ENCODE results near the gene PRAC1.
"Not testable (repeated sequence)": the region's sequence is repeated elsewhere in the genome, so short reads cannot be mapped to it uniquely, and the experiment has no call there.

PRAC1 gene

DNA sequence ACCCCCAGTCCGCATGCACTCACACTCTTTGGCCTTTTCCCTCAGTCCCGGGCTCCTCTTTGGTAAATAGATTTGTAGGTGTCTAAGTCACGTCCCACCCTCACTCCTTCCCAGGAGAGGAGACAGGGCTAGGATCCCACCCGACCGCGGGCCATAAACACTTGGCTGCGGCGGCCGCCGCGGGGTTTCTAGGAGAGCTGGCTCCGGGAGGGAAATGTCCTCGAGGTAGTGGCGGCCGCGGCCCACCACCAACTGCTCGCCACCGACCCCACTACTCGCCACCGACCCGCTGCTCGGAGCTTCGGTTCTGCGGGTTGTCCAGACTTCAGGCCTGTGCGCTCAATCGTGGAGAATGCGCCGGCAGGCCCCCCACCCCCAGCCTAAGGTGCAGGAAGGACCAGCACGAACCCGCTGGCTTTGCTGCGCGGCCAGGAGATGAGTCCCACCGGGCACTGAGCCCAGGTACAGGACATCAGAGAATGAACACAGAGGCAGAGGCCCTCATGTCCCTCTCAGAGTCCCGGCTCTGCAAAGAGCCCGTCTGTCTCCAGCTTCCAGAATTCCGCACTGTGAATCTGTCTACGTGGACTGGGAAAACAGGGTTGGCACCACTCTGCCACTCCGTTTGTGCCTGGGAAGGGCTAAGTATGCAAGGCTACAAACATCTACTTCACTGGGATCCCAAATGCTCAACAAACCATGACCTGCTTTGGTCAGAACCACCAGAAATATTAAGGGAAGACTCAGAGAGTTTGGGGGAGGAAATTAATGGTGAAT, 3.2 kb upstream of the PRAC1 start:
- DNase-seq: no peak

DNA sequence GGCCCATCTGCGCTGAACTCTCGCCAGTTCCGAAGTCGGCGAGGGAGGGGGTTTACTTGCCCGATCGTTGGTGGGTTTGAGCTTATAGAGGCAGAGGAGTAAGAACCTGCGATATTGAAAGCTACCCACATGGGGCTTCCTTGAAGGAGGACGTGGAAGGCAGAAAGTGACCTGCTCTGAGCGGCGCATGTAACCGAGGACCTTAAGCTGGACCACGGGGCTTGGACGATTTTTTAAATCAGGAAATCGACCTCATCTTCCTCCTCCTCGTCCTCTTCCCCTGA, 2.6 kb upstream of the PRAC1 start:
- DNase-seq: no peak

GRCh38 chr17:48724251-48725003, 2.1 kb upstream of the PRAC1 start:
- DNase-seq: peak; percentile 44

- no peak for DNase-seq
Measured at GRCh38 chr17:48723423-48724250, 1.3 kb upstream of the PRAC1 start.

DNA sequence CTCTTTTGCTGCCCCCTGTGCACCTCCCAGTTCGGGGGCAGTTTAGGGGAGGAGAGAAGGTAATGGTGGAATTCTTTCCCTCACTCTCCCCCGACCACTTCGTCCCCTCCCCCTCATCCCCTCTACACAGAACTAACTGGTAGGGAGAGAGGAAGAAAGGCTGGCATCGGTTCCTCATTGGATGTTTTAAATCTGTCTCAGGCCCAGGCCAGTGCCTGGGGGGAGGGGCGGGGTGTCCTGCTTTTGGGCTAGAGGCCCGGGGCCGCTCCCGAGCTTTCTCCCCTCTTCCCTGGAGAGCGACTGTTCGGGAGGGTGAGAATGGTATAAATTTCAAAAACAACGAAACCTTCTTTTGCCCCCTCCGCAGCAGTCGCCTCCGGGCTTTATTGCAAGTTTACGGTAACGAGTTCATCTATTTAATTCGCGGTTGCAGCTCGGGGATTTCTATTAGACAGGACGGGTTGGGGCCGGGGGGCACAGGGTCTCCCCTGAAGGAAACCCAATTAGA, 651 bp upstream of the PRAC1 start, which contains the start of gene PRAC2:
TSS of gene PRAC2 (plus strand) at position 271 of the 508 bp plus-strand sequence. CDS start 1,226 bp downstream, outside the sequence.
- no peak for DNase-seq

GRCh38 chr17:48721009-48721402, 1.3 kb downstream of the PRAC1 start:
- DNase-seq: no peak

GRCh38 chr17:48720266-48721008, 1.9 kb downstream of the PRAC1 start:
- DNase-seq: no peak

GRCh38 chr17:48719642-48720265, 2.6 kb downstream of the PRAC1 start:
- no peak for DNase-seq

DNA sequence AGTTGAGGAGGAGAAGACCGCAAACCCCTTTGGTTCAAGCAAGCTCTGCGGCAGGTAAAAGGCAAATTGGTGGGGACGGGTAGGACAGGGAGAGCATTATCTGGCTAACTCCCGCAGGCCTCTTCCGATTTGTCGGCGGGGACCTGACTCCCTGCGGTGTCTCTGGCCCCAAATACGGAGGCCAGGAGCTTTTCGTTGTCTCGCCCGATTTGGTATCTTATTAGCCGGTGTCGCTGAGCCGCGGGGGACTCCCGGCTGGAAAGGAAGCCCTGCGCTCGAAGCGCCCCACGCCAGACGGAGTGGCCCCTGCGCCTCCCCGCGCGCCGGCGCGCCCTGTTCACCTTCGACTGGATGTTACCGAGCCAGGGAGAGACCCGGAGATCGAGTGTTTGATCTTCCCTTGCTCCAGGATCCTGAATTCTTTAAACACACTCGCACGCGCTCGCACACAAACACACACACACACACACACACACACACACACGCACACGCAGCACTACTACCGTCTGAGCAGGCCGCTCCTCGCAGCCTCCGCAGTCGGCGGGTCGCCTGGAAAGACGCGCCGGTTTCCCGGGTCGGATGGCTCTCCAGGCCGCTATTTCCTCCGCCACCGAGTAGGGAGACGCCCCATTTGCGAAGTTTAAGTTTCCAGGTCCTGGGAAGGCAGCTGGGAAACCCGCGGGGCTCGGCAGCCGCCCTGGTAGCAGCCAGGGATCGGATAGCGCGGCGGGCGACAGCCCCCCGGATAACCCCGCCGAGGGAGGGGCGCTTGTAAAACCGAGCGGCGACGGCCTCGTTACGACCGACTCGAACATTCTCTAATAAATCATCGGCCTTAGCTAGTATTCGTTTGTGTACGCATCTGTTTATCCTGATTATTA, 3.3 kb downstream of the PRAC1 start:
- DNase-seq: no peak

GRCh38 chr17:48718227-48718760, 4.0 kb downstream of the PRAC1 start:
- DNase-seq: no peak

DNA sequence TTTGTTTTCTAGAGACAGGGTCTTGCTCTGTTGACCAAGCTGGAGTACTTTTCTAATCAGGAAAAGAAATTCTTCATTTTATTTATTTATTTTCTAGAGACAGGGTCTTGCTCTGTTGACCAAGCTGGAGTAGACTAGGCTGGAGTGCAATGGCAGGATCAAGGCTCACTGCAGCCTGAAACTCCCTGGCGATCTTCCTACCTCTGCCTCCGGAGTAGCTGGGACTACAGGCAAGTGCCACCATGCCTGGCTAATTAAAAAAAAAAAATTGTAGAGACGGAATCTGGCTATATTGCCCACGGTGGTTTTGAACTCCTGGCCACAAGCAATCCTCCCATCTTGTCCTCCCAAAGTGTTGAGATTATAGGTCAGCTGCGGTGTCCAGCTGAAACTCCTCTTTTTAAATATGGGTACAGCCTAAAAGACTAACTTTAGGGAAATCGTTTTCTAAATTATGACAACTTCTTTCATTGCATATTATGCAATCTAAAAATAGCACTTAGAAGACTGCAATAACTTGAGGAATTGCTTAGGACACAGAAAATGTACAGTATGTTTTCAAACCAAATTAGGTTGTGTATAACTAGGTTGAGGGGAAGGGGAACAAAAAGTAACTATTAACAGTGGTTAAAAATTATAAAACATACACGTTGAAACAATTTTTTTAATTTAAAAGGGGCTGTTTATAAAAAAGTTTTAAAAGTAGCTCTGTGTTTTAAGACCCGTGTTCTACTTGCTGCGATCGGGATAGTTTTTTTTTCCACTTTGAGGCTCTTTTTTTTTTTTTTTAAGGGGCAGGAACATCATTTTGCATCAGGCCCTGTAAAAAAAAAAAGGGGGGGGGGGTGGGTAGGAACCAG, 4.7 kb downstream of the PRAC1 start:
- no peak for DNase-seq

GRCh38 chr17:48716549-48716948, 5.8 kb downstream of the PRAC1 start:
- DNase-seq: not testable (repeated sequence)

DNA sequence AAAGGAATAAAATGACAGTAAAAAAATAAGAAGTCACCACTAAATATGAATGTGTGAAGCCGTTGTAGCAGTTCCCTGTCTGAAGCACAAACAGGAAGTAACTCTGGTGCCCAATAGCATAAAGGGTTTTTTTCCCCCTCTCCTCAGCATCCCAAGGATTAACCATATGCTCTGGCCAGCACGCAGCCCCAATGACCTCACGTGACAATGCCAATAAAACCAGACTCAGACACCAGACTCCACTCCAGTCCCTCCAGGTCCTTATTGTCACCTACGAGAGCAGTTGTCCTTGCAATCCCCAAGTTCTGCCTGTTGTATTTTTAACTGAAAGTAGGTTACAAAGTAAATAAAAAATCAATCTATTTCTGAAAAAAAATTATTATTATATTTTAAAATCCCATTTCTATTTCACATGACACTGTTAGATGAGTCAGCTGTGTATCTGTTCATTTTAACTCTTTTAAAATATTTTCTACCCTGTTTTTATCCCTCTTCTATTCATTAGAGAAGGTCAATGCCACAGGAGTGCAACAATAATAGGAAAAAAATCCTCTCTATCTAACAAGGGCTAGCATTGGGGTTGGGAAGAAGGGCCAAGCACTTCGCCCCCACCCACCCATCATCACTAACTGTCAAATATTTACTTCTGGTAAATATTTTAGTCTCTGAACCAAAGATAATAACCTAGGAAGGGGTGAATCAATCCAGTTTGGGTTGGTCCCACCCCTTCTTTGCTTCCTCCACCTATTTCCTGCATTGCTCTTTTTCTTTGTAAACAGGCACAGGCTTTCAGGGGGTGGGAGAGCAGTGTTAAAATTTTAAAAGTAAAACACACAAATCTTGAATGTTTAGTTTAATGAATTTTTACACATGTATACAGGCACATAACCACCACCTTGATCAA, 6.6 kb downstream of the PRAC1 start:
- DNase-seq: peak; percentile 76

GRCh38 chr17:48711128-48711527, 11.2 kb downstream of the PRAC1 start:
- DNase-seq: no peak

DNA sequence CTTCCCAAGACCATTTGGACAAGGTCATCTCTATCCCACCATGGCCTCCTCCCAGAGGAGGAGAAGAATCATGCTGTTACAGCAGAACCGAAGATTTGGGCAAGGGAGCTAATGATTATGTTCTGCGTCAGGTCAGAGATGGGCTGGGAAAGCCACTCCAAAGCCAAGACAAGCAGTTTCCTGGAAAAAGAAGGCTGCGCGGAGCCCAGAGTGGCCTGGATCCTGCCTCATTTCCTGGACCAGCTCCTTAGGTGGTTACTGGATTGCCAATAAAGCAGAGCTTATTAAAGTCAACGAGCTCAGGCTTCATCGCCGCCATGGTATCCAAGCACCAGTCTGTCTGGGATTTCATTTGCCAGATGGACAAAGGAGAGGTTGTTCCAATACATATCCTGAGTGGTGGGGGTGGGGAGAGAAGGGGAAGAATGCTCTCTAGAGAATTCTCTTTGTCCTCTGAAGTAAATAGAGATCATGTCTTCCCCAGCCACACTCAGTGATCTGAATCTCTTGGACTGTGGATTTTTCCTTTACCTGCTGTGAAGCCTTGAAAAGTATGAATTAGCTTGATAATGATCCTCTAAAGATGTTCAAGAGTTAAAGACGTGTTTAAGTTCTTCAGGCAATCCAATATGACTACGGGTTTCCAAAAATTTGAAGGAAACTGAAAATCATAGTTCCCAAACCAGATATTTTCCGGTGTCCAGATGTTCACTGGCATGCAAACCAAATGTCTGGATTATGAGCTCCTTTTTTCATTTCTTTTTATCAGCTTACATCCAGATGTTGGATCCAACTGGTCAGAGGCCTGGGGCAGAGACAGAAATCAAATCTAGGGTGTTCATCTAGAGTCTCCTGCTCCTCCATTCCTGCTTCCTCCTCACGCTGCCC, 17.7 kb downstream of the PRAC1 start:
- DNase-seq: peak; percentile 34

- no peak for DNase-seq
Measured at GRCh38 chr17:48701864-48702532, 20.3 kb downstream of the PRAC1 start.

GRCh38 chr17:48693178-48693577, 29.1 kb downstream of the PRAC1 start:
- no peak for DNase-seq
